WTC11 (cell line): ENCODE measurements around the gene SLC24A1. TPM values are rescaled to one million over a fixed set of nuclear protein-coding genes. Genes with fewer than 3 reads are reported as not detected.
A peak's percentile ranks its signal among the peaks of the same experiment; 100 is the strongest.

Experiments
- ATAC-seq: fragments of 200-7000 bp; cut with Tn5 transposase; 2 replicates; pipeline ENCODE4 v1.10.0; 2021; ENCODE audit warnings: mild to moderate bottlenecking, moderate library complexity
- CTCF ChIA-PET: fragments of 300-600 bp; sonication (Branson Sonifier 250); formaldehyde crosslinking; loops from one replicate; lab custom pipeline; 2021; ENCODE audit warnings: antibody characterized with exemption; lab: Charles Lee
- POLR2A ChIA-PET: fragments of 350-600 bp; sonication (Branson Sonifier 250); formaldehyde crosslinking; loops from one replicate; lab custom pipeline; 2021; ENCODE audit warnings: antibody characterized with exemption; lab: Charles Lee
- DNase-seq: peaks from one replicate; pipeline ENCODE4 v3.0.0; 2021; ENCODE audit warnings: low spot score
- H3K27ac Mint-ChIP-seq: 2 replicates; pipeline ENCODE4 v1.8.0; 2021; ENCODE audit warnings: mixed read lengths
- H3K27me3 Mint-ChIP-seq: 2 replicates; pipeline ENCODE4 v1.8.0; 2021; ENCODE audit warnings: low read depth, mild to moderate bottlenecking, moderate library complexity, mixed read lengths
- H3K36me3 Mint-ChIP-seq: 2 replicates; pipeline ENCODE4 v1.8.0; 2021; ENCODE audit warnings: mixed read lengths
- H3K4me1 Mint-ChIP-seq: 2 replicates; pipeline ENCODE4 v1.8.0; 2022; ENCODE audit warnings: mixed read lengths
- H3K4me3 Mint-ChIP-seq: 2 replicates; pipeline ENCODE4 v1.8.0; 2021; ENCODE audit warnings: mild to moderate bottlenecking, moderate library complexity, mixed read lengths
- H3K9me3 Mint-ChIP-seq: 2 replicates; pipeline ENCODE4 v1.8.0; 2021; ENCODE audit warnings: mixed read lengths
- ATF2 ChIP-seq: sonication (generic); formaldehyde crosslinking; IDR thresholded peaks from 2 replicates; pipeline ENCODE4 v1.8.1; 2022; ENCODE audit warnings: low read depth, missing genetic modification reagents, borderline replicate concordance
- CBFB ChIP-seq: sonication (generic); formaldehyde crosslinking; IDR thresholded peaks from 2 replicates; pipeline ENCODE4 v1.8.1; 2022; ENCODE audit warnings: mild to moderate bottlenecking, low read depth, missing genetic modification reagents
- CREM ChIP-seq: sonication (generic); formaldehyde crosslinking; IDR thresholded peaks from 2 replicates; pipeline ENCODE4 v1.8.1; 2022; ENCODE audit warnings: mild to moderate bottlenecking, missing genetic modification reagents, moderate library complexity
- E2F4 ChIP-seq: sonication (generic); formaldehyde crosslinking; IDR thresholded peaks from 2 replicates; pipeline ENCODE4 v1.8.1; 2022; ENCODE audit warnings: low read depth, mild to moderate bottlenecking, moderate library complexity, missing genetic modification reagents, borderline replicate concordance
- FOXJ3 ChIP-seq: sonication (generic); formaldehyde crosslinking; IDR thresholded peaks from 2 replicates; pipeline ENCODE4 v1.9.0; 2021; ENCODE audit warnings: missing genetic modification reagents, mild to moderate bottlenecking, borderline replicate concordance
- FOXP1 ChIP-seq: sonication (generic); formaldehyde crosslinking; IDR thresholded peaks from 2 replicates; pipeline ENCODE4 v1.8.0; 2022; ENCODE audit warnings: missing genetic modification reagents, mild to moderate bottlenecking, moderate library complexity, borderline replicate concordance
- FOXP4 ChIP-seq: sonication (generic); formaldehyde crosslinking; IDR thresholded peaks from 2 replicates; pipeline ENCODE4 v1.8.0; 2022; ENCODE audit warnings: mild to moderate bottlenecking, missing genetic modification reagents
- GABPB1 ChIP-seq: sonication (generic); formaldehyde crosslinking; IDR thresholded peaks from 2 replicates; pipeline ENCODE4 v1.8.1; 2023; ENCODE audit warnings: mild to moderate bottlenecking, missing genetic modification reagents
- IRF2 ChIP-seq: sonication (generic); formaldehyde crosslinking; IDR thresholded peaks from 2 replicates; pipeline ENCODE4 v1.8.0; 2022; ENCODE audit warnings: low read depth, missing genetic modification reagents, borderline replicate concordance
- MLX ChIP-seq: sonication (generic); formaldehyde crosslinking; IDR thresholded peaks from 2 replicates; pipeline ENCODE4 v1.8.1; 2023; ENCODE audit warnings: mild to moderate bottlenecking, missing genetic modification reagents, moderate library complexity
- MXD4 ChIP-seq: fragments of 250-450 bp; sonication (Bioruptor Pico); IDR thresholded peaks from 2 replicates; pipeline ENCODE4 v1.8.0; 2021; ENCODE audit warnings: mild to moderate bottlenecking, moderate library complexity, borderline replicate concordance
- MYBL2 ChIP-seq: sonication (generic); formaldehyde crosslinking; IDR thresholded peaks from 2 replicates; pipeline ENCODE4 v1.8.1; 2023; ENCODE audit warnings: mild to moderate bottlenecking, moderate library complexity, missing genetic modification reagents
- NFE2L1 ChIP-seq: sonication (generic); formaldehyde crosslinking; IDR thresholded peaks from 2 replicates; pipeline ENCODE4 v1.8.1; 2023; ENCODE audit warnings: missing genetic modification reagents
- NFYB ChIP-seq: sonication (generic); formaldehyde crosslinking; conservative IDR thresholded peaks from 2 replicates; pipeline ENCODE4 v1.8.0; 2022; ENCODE audit warnings: low read depth, missing genetic modification reagents
- PREB ChIP-seq: sonication (generic); formaldehyde crosslinking; IDR thresholded peaks from 2 replicates; pipeline ENCODE4 v1.8.1; 2022; ENCODE audit warnings: mild to moderate bottlenecking, missing genetic modification reagents, moderate library complexity, borderline replicate concordance
- PRRX2 ChIP-seq: fragments of 250-450 bp; sonication (Bioruptor Pico); IDR thresholded peaks from 2 replicates; pipeline ENCODE4 v1.8.0; 2021; ENCODE audit warnings: mild to moderate bottlenecking
- SOX15 ChIP-seq: fragments of 250-450 bp; sonication (Bioruptor Pico); IDR thresholded peaks from 2 replicates; pipeline ENCODE4 v1.9.0; 2021; ENCODE audit warnings: mild to moderate bottlenecking
- TP53 ChIP-seq: sonication (generic); formaldehyde crosslinking; IDR thresholded peaks from 2 replicates; pipeline ENCODE4 v1.8.1; 2023; ENCODE audit warnings: mild to moderate bottlenecking, missing genetic modification reagents
- ZNF232 ChIP-seq: sonication (generic); formaldehyde crosslinking; IDR thresholded peaks from 2 replicates; pipeline ENCODE4 v1.8.0; 2022; ENCODE audit warnings: mild to moderate bottlenecking, missing genetic modification reagents
- ZNF263 ChIP-seq: sonication (generic); formaldehyde crosslinking; IDR thresholded peaks from 2 replicates; pipeline ENCODE4 v1.8.1; 2022; ENCODE audit warnings: low read depth, mild to moderate bottlenecking, moderate library complexity, missing genetic modification reagents
- ZNF396 ChIP-seq: fragments of 250-450 bp; sonication (Bioruptor Pico); IDR thresholded peaks from 2 replicates; pipeline ENCODE4 v1.8.0; 2021; ENCODE audit warnings: mild to moderate bottlenecking, moderate library complexity, borderline replicate concordance
- ZNF416 ChIP-seq: fragments of 250-450 bp; sonication (Bioruptor Pico); IDR thresholded peaks from 2 replicates; pipeline ENCODE4 v1.9.0; 2021; ENCODE audit warnings: mild to moderate bottlenecking, inconsistent platforms
- ZNF425 ChIP-seq: fragments of 250-450 bp; sonication (Bioruptor Pico); conservative IDR thresholded peaks from 2 replicates; pipeline ENCODE4 v1.9.0; 2021; ENCODE audit warnings: mild to moderate bottlenecking
- total RNA-seq: library from RNA; stranded (reverse); gene quantifications from 3 replicates; pipeline ENCODE4 v1.2.3, GENCODE V29; 2021

SLC24A1 gene
- total RNA-seq, 1 experiment from 2014 or later = 7.0 TPM

GRCh38 chr15:65610871-65611718 lies 10.6 kb upstream of the SLC24A1 start, which contains the start of gene INTS14 (continued):
- no peak for TF ChIP-seq ZNF425 (CRISPR knock-in tag)
- peak; percentile 59; the same call in 1 of the 2 replicates for TF ChIP-seq MLX (CRISPR knock-in tag)
- peak; percentile 90 for TF ChIP-seq MYBL2
- TF ChIP-seq CBFB (CRISPR knock-in tag) = peak; percentile 99
- peak; percentile 36; the same call in 1 of the 2 replicates for TF ChIP-seq NFYB
- peak; percentile 92 for TF ChIP-seq ZNF232
- TF ChIP-seq GABPB1 (CRISPR knock-in tag) = peak; percentile 88
- no peak for TF ChIP-seq FOXJ3
- no peak for TF ChIP-seq PREB (CRISPR knock-in tag)
- TF ChIP-seq TP53 (CRISPR knock-in tag) = peak; percentile 95
- peak; percentile 93; the same call in 1 of the 2 replicates for TF ChIP-seq FOXP1
- TF ChIP-seq NFE2L1 (CRISPR knock-in tag) = peak; percentile 77
- TF ChIP-seq ZNF396 (CRISPR knock-in tag) = no peak
- TF ChIP-seq IRF2 = no peak

GRCh38 chr15:65611888-65612615 lies 9.7 kb upstream of the SLC24A1 start:
- H3K9me3 Mint-ChIP-seq = peaks cover 9% of the 10 kb centered on the region
- POLR2A ChIA-PET = interaction anchor here (0.8 kb wide), 1 partner anchor 235 kb away, joined by 3 read pairs; no protein-coding TSS in a partner anchor
- CTCF ChIA-PET = interaction anchor here (1.2 to 3.2 kb wide), 7 partner anchors 16 to 258 kb away, joined by 3 to 27 read pairs (median 15); partner anchors contain the start of genes HACD3 and RAB11A
- H3K4me1 Mint-ChIP-seq = peaks cover 21% of the 10 kb centered on the region
- H3K27me3 Mint-ChIP-seq = no peaks in the 10 kb centered on the region
- no peak for TF ChIP-seq TP53 (CRISPR knock-in tag)
- ATAC-seq (no peak), DNase-seq (no peak)
- H3K4me3 Mint-ChIP-seq = peak overlapping the region; percentile 92
- 0 out of 2 replicates have a peak, but pooled peaks cover 1% of the 10 kb centered on the region for H3K36me3 Mint-ChIP-seq
- peak overlapping the region; percentile 99 for H3K27ac Mint-ChIP-seq

GRCh38 chr15:65612616-65612946 lies 9.2 kb upstream of the SLC24A1 start:
- POLR2A ChIA-PET = no interaction called here
- Mint-ChIP-seq H3K27me3 (no peaks in the 10 kb centered on the region), H3K27ac (peak overlapping the region; percentile 99; the same call in 1 of the 2 replicates), H3K36me3 (no peaks in the 10 kb centered on the region), H3K4me1 (peaks cover 21% of the 10 kb centered on the region), H3K9me3 (peaks cover 13% of the 10 kb centered on the region), H3K4me3 (no peak overlapping the region)
- DNase-seq (no peak), ATAC-seq (no peak)
- CTCF ChIA-PET = interaction anchor here (1.8 to 3.2 kb wide), 3 partner anchors 82 to 257 kb away, joined by 8 to 27 read pairs (median 22); partner anchors contain the start of genes HACD3 and RAB11A
- TF ChIP-seq FOXP4 (CRISPR knock-in tag) (no peak), TP53 (CRISPR knock-in tag) (no peak), MXD4 (no peak), E2F4 (CRISPR knock-in tag) (no peak), ATF2 (no peak), ZNF416 (no peak), MYBL2 (no peak), ZNF263 (CRISPR knock-in tag) (no peak), SOX15 (CRISPR knock-in tag) (no peak), FOXP1 (no peak), PRRX2 (CRISPR knock-in tag) (no peak), CREM (CRISPR knock-in tag) (no peak)
